Right lobe of liver (tissue), 6 donors: ENCODE measurements around the gene GOLPH3. TPM values are rescaled to one million over a fixed set of nuclear protein-coding genes. Genes with fewer than 3 reads are reported as not detected.

Source experiments
- ATAC-seq, 4 donors: fragments of 200-7000 bp; cut with Tn5 transposase; one replicate each; pipeline ENCODE4 v1.9.1; 2020; ENCODE audit warnings: mild to moderate bottlenecking in 4 of 4, moderate library complexity in 4 of 4
- DNase-seq, 3 donors: peaks; one replicate each; pipeline ENCODE4 v3.0.0-alpha.2; 2020
- H3K27ac ChIP-seq, 3 donors: fragments of 200-600 bp; one replicate each; pipeline ENCODE4 v1.8.0; 2022
- H3K27me3 ChIP-seq, 2 donors: fragments of 200-600 bp; one replicate each; pipeline ENCODE4 v1.8.0; 2022
- H3K36me3 ChIP-seq, 4 donors: fragments of 200-600 bp; sonication (generic) in 1 of 4; one replicate each; pipeline versions ENCODE4 v1.5.1 to v1.8.0; 2017 to 2022; ENCODE audit warnings: control low read depth in 1 of 4
- H3K4me1 ChIP-seq, 4 donors: fragments of 200-600 bp; sonication (generic) in 1 of 4; one replicate each; pipeline versions ENCODE4 v1.5.1 to v1.8.0; 2017 to 2022; ENCODE audit warnings: control low read depth in 1 of 4
- H3K4me3 ChIP-seq, 3 donors: fragments of 200-600 bp; one replicate each; pipeline ENCODE4 v1.8.0; 2022
- H3K9me3 ChIP-seq, 4 donors: fragments of 200-600 bp; sonication (generic) in 1 of 4; one replicate each; pipeline versions ENCODE4 v1.5.1 to v1.8.0; 2017 to 2022; ENCODE audit warnings: control low read depth in 1 of 4
- POLR2A ChIP-seq: fragments of 450-650 bp; IDR thresholded peaks from one replicate; pipeline ENCODE4 v1.6.1; 2017; ENCODE audit warnings: antibody characterized with exemption, mild to moderate bottlenecking
- WGBS: methylation state at CpG from one replicate; pipeline ENCODE4 v1.1.6; 2018; ENCODE audit warnings: low coverage, low lambda C conversion rate; ENCODE audit not compliant: insufficient coverage; ENCODE audit errors: missing lambda C conversion rate; 5-methylcytosine and 5-hydroxymethylcytosine counted together
- intact Hi-C, 2 donors: fragments of 100-400 bp; cut with DNase I; formaldehyde crosslinking; loops; one replicate each; pipeline versions ENCODE4 v1.11.2 to v1.14.1; 2022
- total RNA-seq, 6 experiments: library from RNA; depleted of rRNA in 2 of 6; stranded (reverse); fragments of >200 nt in 2 of 6; fragmentation: NEBNext Ultra II Directional in 3 of 6; extraction: Animal tissue kit (Norgen Biotek cat#: 25700) in 3 of 6; gene quantifications; one replicate each; pipeline versions ENCODE4 v1.1.0 to v1.2.4, GENCODE V29; 2016 to 2023
- TF ChIP-seq, protein P1 (sequence below), 4 donors: fragments of 200-600 bp in 3 of 4; fragments of 450-650 bp in 1 of 4; IDR thresholded peaks; one replicate each; pipeline versions ENCODE4 v1.5.1 to v1.8.0; 2016 to 2022; ENCODE audit warnings: antibody characterized with exemption in 4 of 4, mild to moderate bottlenecking in 2 of 4
- donor health status: DM: no; HTN: yes; CAD: no.
- donor health status: DM: no; HTN: no; CAD: no.
- donor health status: DM: no; HTN: no; CAD: no.
- donor health status: DM: no; HTN: yes; CAD: no.
- donor health status: DM: no; HTN: yes; CAD: no.

The GOLPH3 gene
- total RNA-seq, 6 experiments from 2014 or later = 59.1 to 141 (median 95.9) TPM

DNA sequence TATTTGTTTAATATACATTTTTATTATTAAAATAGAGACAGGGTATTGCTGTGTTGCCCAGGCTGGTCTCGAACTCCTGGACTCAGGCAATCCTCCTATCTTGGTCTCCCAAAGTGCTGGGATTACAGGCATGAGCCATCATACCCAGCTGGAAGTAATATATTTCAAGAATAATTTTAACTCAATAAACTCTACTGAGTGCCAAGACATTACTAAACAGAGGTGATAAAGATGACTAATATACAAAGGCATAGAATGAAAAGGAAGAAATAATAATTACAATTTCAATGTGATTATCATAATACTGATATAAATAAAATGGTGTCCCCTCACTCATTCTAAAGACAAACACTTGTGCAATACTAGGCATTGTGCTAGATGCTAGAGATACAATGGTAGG, 13.9 kb downstream of the GOLPH3 start:
- DNase-seq (no peak), ATAC-seq (no peak)
- Histone ChIP-seq H3K27ac (no peak overlapping the region), H3K4me3 (no peak overlapping the region), H3K4me1 (peaks cover 0 to 29% (median 6%) of the 10 kb centered on the region in 4 donors), H3K9me3 (no peaks in the 10 kb centered on the region), H3K36me3 (no peaks in the 10 kb centered on the region), H3K27me3 (no peaks in the 10 kb centered on the region)
- intact Hi-C loops = no loop called here
- no peak for TF ChIP-seq POLR2A
- TF ChIP-seq, protein P1, sequence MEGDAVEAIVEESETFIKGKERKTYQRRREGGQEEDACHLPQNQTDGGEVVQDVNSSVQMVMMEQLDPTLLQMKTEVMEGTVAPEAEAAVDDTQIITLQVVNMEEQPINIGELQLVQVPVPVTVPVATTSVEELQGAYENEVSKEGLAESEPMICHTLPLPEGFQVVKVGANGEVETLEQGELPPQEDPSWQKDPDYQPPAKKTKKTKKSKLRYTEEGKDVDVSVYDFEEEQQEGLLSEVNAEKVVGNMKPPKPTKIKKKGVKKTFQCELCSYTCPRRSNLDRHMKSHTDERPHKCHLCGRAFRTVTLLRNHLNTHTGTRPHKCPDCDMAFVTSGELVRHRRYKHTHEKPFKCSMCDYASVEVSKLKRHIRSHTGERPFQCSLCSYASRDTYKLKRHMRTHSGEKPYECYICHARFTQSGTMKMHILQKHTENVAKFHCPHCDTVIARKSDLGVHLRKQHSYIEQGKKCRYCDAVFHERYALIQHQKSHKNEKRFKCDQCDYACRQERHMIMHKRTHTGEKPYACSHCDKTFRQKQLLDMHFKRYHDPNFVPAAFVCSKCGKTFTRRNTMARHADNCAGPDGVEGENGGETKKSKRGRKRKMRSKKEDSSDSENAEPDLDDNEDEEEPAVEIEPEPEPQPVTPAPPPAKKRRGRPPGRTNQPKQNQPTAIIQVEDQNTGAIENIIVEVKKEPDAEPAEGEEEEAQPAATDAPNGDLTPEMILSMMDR (IDR thresholded peaks at IDR 0.05) = no peak
- WGBS = 80% methylated on average over 1 of the region's 1 CpG

DNA sequence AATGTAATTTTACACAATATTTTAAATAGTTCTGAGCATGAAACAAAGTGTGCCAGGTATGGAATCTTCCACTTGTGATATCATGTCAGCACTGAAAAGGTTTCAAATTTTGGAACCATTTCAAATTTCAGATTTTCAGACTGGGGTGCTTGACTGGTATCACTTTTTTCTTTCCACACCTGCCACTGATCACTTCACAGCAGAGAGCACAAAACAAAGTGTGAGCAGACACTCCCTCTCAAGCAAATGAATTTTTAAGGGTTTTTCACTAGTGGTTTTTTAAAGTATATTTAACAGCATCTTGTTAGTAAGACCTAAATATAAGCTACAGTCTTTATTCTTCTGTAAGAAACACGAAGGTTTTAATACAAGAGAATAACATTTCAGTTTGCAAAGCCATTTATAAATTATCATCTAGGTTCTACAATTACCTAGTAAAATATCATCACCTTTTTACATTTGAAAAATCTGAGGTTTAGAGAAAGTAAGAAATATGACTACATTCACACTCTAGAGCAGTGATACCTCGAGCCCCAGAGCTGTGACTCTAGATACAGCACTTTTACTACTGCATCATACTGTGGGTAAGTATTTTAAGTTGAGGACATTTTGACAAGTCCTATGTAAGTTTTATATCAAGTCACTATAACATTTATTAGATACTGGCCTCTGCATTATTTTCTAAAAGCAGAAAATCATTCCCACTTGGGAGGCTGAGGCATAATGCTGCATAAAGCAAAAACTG, 14.6 kb downstream of the GOLPH3 start:
- intact Hi-C loops = no loop called here
- ATAC-seq (no peak), DNase-seq (no peak)
- Histone ChIP-seq H3K9me3 (no peaks in the 10 kb centered on the region), H3K36me3 (no peaks in the 10 kb centered on the region), H3K27me3 (no peaks in the 10 kb centered on the region), H3K4me3 (no peak overlapping the region), H3K27ac (no peak overlapping the region), H3K4me1 (peaks cover 0 to 30% (median 7%) of the 10 kb centered on the region in 4 donors)
- 64% methylated on average over 2 of the region's 2 CpGs for WGBS
- TF ChIP-seq, protein P1 (IDR thresholded peaks at IDR 0.05) = no peak
- TF ChIP-seq POLR2A = no peak

DNA sequence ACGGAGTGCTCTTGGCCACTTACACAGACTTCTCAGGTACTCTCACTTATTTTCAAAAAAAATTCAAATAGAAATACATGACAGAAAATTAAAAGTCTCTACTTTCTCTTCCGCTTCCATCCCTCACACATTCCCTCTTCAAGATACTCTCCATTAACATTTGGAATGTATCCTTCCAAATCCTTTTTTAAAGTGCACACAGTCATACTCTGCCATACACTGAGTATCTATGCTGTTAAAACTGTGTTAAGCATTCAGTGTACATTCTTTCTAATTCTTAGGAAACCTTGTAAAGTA, 15.5 kb downstream of the GOLPH3 start:
- Histone ChIP-seq H3K4me3 (no peak overlapping the region), H3K27ac (no peak overlapping the region), H3K4me1 (peaks cover 0 to 33% (median 9%) of the 10 kb centered on the region in 4 donors), H3K9me3 (no peaks in the 10 kb centered on the region), H3K36me3 (no peaks in the 10 kb centered on the region), H3K27me3 (no peaks in the 10 kb centered on the region)
- intact Hi-C loops = no loop called here
- TF ChIP-seq, protein P1 (IDR thresholded peaks at IDR 0.05) = no peak
- no peak for ATAC-seq
- DNase-seq = no peak
- 89% methylated on average over 2 of the region's 2 CpGs for WGBS

DNA sequence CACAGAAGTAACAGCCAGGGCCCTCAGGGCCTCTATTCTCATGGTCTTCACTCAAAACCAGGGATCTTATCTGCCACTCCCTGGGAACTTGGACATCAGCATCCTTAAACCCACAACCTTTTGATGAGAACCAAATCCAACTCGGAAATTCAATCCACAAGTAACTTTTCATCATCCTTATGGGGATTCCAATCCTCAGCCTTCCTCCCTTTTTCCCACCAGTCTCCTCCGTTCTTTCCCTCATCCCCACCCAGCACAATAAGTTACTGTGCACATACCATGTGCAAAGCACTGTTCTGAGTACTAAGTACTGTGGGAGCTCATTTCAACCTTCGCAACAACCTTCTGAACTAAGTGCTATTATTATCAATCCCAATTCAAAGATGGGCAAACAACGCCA, 17.0 kb downstream of the GOLPH3 start:
- Histone ChIP-seq H3K4me1 (peaks cover 0 to 46% (median 12%) of the 10 kb centered on the region in 4 donors), H3K9me3 (no peaks in the 10 kb centered on the region), H3K27me3 (no peaks in the 10 kb centered on the region), H3K4me3 (no peak overlapping the region), H3K27ac (no peak overlapping the region), H3K36me3 (no peaks in the 10 kb centered on the region)
- TF ChIP-seq, protein P1 (IDR thresholded peaks at IDR 0.05) = no peak
- no peak for TF ChIP-seq POLR2A
- 83% methylated on average over 4 of the region's 4 CpGs for WGBS
- ATAC-seq = no peak
- DNase-seq = no peak
- intact Hi-C loops = no loop called here
